ENCODE measurements around the gene CACHD1. TPM values are rescaled to one million over a fixed set of nuclear protein-coding genes. Genes with fewer than 3 reads are reported as not detected.

The CACHD1 gene
- total and polyA plus RNA-seq, 2 of the 8 experiments (the other 6 are each of a cell fraction or from before 2014, with no cell fraction given) = 22.2 to 42.5 TPM

GRCh38 chr1:64502931-64503330 is 33.0 kb downstream of the CACHD1 start:
- DNase-seq (ENCODE audit: low read depth in 1 of 2, low spot score in 2 of 2) (no peak), FAIRE-seq (no peak)
- H3K4ac ChIP-seq (replicated peaks; ENCODE audit: insufficient read length, low read depth, low read length) = no peak overlapping the region
- H3K79me1 ChIP-seq (ENCODE audit: low read depth, low read length) = peaks cover 14% of the 10 kb centered on the region
- H3K4me3 ChIP-seq (ENCODE audit: extremely low read depth in 1 of 4, insufficient read depth in 2 of 4, low read depth in 3 of 4, low read length in 4 of 4) = no peak overlapping the region
- H3K23me2 ChIP-seq (ENCODE audit: low read depth, low read length) = peaks cover 3% of the 10 kb centered on the region; the same call in 1 of the 2 replicates
- no peak overlapping the region for H4K8ac ChIP-seq (ENCODE audit: extremely low read depth, insufficient read depth, low read length)
- H3K18ac ChIP-seq (ENCODE audit: extremely low read depth, low read length) = no peak overlapping the region
- no peak overlapping the region for H3K4me2 ChIP-seq (ENCODE audit: insufficient read depth in 1 of 2, low read depth in 2 of 2, low read length in 2 of 2)
- no peak overlapping the region for H2AK5ac ChIP-seq (ENCODE audit: low read depth, low read length)
- no peak overlapping the region for H2BK20ac ChIP-seq (ENCODE audit: low read length)
- no peak overlapping the region for H3K27ac ChIP-seq (ENCODE audit: low read depth, low read length)
- no peak overlapping the region for H3K23ac ChIP-seq (ENCODE audit: insufficient read length)
- ChIA-PET POLR2A (ENCODE audit: partially characterized antibody) (interaction anchor here (0.6 kb wide), 1 partner anchor 162 kb away, joined by 3 read pairs; no protein-coding TSS in a partner anchor), CTCF (ENCODE audit: partially characterized antibody) (interaction anchor here (0.9 to 1.3 kb wide), 3 partner anchors 8 to 15 kb away, joined by 3 to 6 read pairs (median 3); no protein-coding TSS in a partner anchor)
- no peak overlapping the region for H4K91ac ChIP-seq (replicated peaks; ENCODE audit: insufficient read length, low read length)
- H3K27me3 ChIP-seq (replicated peaks in 1 of 4; ENCODE audit: control insufficient read depth in 3 of 4, extremely low read depth in 1 of 4, insufficient read depth in 3 of 4, low read length in 3 of 4) = peaks cover 0 to 12% (median 10%) of the 10 kb centered on the region in 4 experiments; a peak in 6 of 7 replicates
- no peak overlapping the region for H2BK15ac ChIP-seq (ENCODE audit: low read length)
- 77% methylated on average over 2 of the region's 2 CpGs; no CpG with 5 or more reads in 1 of the 2 experiments for WGBS, 2 experiments (ENCODE audit: extremely low coverage in 1 of 2, insufficient coverage in 1 of 2, insufficient read length in 1 of 2, insufficient replicate concordance in 2 of 2, low coverage in 1 of 2, low lambda C conversion rate in 2 of 2, missing lambda C conversion rate in 1 of 2)
- H4K5ac ChIP-seq (ENCODE audit: insufficient read length, low read depth, low read length) = no peak overlapping the region
- no peak overlapping the region for H3K14ac ChIP-seq (ENCODE audit: insufficient read length)
- peaks cover 0 to 6% (median 2%) of the 10 kb centered on the region in 4 experiments; a peak in 2 of 8 replicates for H3K36me3 ChIP-seq (ENCODE audit: control insufficient read depth in 2 of 4, insufficient read depth in 4 of 4, low read length in 3 of 4)
- no peak overlapping the region for H2AFZ ChIP-seq (ENCODE audit: low read length)
- H3K4me1 ChIP-seq (replicated peaks in 1 of 4; ENCODE audit: control insufficient read depth in 3 of 4, insufficient read depth in 4 of 4, low read length in 3 of 4) = peaks cover 13 to 33% (median 31%) of the 10 kb centered on the region in 4 experiments
- no peak overlapping the region for H2BK12ac ChIP-seq (ENCODE audit: low read depth, low read length)
- H2BK5ac ChIP-seq (ENCODE audit: low read depth, low read length) = no peak overlapping the region
- peaks cover 18 to 27% of the 10 kb centered on the region in 2 experiments for H4K20me1 ChIP-seq (replicated peaks in 1 of 2; ENCODE audit: control insufficient read depth in 1 of 2, insufficient read depth in 2 of 2, low read length in 2 of 2)
- no peaks in the 10 kb centered on the region for H3K9me3 ChIP-seq (ENCODE audit: insufficient read depth in 2 of 2, low read depth in 1 of 2, low read length in 1 of 2)
- no peak overlapping the region for H2BK120ac ChIP-seq (replicated peaks; ENCODE audit: low read depth, low read length)
- H3K79me2 ChIP-seq (ENCODE audit: control insufficient read depth in 1 of 2, insufficient read depth in 2 of 2, low read length in 2 of 2) = peaks cover 4 to 89% of the 10 kb centered on the region in 2 experiments
- no peak overlapping the region for H3K56ac ChIP-seq (replicated peaks; ENCODE audit: insufficient read length, low read depth, low read length)
- no peak overlapping the region for H3K9ac ChIP-seq (replicated peaks in 1 of 4; ENCODE audit: extremely low read depth in 1 of 4, low read depth in 3 of 4, low read length in 3 of 4)

Measured in H1 (cell line).